HL-60 (cell line): Measurements from ENCODE around the gene TRPV2.

Source experiments
- POLR2AphosphoS5 ChIP-seq: IDR thresholded peaks from 2 replicates; pipeline ENCODE4 v1.6.1; 2012; ENCODE audit warnings: low read depth
- TF ChIP-seq, protein P1 (sequence below): IDR thresholded peaks from 2 replicates; pipeline ENCODE4 v1.6.1; 2012; ENCODE audit warnings: low read depth; ENCODE audit not compliant: insufficient replicate concordance
- TF ChIP-seq, protein P2 (sequence below): IDR thresholded peaks from one replicate; pipeline ENCODE4 v1.5.1; 2011; ENCODE audit warnings: low read length, control low read depth, inconsistent platforms; ENCODE audit not compliant: insufficient read depth

DNA sequence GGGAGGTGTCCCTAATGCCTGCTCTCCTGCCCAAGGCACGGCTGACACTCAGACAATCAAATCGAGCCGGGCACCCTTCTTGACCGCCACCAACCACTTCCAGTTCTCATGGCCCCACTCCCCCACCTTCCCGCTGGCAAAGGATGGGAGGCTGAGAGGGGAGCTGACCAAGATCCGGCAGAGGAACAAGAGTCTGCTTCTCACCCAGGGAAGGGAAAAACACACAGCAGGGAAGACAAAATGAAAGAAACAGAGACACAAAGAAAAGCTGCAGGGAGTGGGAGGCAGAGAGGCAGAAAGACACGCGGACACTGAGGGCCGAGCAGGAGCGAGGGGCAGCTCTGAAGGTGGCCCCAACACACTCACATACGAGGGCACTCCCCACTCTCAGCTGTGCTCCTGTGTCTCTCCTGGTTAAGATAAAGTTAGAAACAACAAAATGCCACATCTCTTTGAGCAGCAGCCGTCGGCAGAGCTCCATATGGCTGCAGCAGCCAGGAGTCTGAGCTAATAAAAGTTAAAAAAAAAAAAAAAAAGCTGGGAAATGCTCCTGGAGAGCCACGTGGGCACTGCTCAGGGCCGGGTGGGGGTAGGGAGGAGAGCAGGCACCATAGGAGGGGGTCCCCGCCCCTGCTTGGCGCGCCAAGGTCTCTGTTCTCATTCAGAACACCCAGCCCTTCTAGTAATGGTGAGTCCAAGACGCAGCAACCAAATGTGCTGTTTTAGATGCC is 69.2 kb downstream of the TRPV2 start:
- TF ChIP-seq, protein P1, sequence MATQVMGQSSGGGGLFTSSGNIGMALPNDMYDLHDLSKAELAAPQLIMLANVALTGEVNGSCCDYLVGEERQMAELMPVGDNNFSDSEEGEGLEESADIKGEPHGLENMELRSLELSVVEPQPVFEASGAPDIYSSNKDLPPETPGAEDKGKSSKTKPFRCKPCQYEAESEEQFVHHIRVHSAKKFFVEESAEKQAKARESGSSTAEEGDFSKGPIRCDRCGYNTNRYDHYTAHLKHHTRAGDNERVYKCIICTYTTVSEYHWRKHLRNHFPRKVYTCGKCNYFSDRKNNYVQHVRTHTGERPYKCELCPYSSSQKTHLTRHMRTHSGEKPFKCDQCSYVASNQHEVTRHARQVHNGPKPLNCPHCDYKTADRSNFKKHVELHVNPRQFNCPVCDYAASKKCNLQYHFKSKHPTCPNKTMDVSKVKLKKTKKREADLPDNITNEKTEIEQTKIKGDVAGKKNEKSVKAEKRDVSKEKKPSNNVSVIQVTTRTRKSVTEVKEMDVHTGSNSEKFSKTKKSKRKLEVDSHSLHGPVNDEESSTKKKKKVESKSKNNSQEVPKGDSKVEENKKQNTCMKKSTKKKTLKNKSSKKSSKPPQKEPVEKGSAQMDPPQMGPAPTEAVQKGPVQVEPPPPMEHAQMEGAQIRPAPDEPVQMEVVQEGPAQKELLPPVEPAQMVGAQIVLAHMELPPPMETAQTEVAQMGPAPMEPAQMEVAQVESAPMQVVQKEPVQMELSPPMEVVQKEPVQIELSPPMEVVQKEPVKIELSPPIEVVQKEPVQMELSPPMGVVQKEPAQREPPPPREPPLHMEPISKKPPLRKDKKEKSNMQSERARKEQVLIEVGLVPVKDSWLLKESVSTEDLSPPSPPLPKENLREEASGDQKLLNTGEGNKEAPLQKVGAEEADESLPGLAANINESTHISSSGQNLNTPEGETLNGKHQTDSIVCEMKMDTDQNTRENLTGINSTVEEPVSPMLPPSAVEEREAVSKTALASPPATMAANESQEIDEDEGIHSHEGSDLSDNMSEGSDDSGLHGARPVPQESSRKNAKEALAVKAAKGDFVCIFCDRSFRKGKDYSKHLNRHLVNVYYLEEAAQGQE: no peak
- TF ChIP-seq, protein P2, sequence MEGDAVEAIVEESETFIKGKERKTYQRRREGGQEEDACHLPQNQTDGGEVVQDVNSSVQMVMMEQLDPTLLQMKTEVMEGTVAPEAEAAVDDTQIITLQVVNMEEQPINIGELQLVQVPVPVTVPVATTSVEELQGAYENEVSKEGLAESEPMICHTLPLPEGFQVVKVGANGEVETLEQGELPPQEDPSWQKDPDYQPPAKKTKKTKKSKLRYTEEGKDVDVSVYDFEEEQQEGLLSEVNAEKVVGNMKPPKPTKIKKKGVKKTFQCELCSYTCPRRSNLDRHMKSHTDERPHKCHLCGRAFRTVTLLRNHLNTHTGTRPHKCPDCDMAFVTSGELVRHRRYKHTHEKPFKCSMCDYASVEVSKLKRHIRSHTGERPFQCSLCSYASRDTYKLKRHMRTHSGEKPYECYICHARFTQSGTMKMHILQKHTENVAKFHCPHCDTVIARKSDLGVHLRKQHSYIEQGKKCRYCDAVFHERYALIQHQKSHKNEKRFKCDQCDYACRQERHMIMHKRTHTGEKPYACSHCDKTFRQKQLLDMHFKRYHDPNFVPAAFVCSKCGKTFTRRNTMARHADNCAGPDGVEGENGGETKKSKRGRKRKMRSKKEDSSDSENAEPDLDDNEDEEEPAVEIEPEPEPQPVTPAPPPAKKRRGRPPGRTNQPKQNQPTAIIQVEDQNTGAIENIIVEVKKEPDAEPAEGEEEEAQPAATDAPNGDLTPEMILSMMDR: no peak
- TF ChIP-seq POLR2AphosphoS5: no peak
